GM21423 (cell line): ENCODE data around the gene CMTM4.
"Not testable (repeated sequence)": the region's sequence is repeated elsewhere in the genome, so short reads cannot be mapped to it uniquely, and the experiment has no call there.

ENCODE experiments used
- ATAC-seq: cut with Tn5 transposase; IDR thresholded peaks from one replicate; pipeline ENCODE4 v1.9.1; 2021; ENCODE audit warnings: mild to moderate bottlenecking, moderate library complexity; ENCODE audit not compliant: unreplicated experiment

CMTM4 gene

GRCh38 chr16:66617728-66618127 lies 78.8 kb downstream of the CMTM4 start:
- ATAC-seq = no peak

GRCh38 chr16:66617010-66617434 lies 79.5 kb downstream of the CMTM4 start:
- ATAC-seq = no peak

GRCh38 chr16:66616592-66616991 lies 80.0 kb downstream of the CMTM4 start:
- no peak for ATAC-seq

GRCh38 chr16:66616169-66616568 lies 80.4 kb downstream of the CMTM4 start:
- no peak for ATAC-seq

GRCh38 chr16:66614161-66614802 lies 82.3 kb downstream of the CMTM4 start:
- no peak for ATAC-seq

- ATAC-seq = no peak
Measured at GRCh38 chr16:66612422-66612821, 84.1 kb downstream of the CMTM4 start.

- ATAC-seq = not testable (repeated sequence)
Measured at GRCh38 chr16:66611911-66612310, 84.6 kb downstream of the CMTM4 start.

- ATAC-seq = no peak
Measured at GRCh38 chr16:66610111-66610820, 86.3 kb downstream of the CMTM4 start.

GRCh38 chr16:66609139-66609510 lies 87.4 kb downstream of the CMTM4 start:
- ATAC-seq = no peak

GRCh38 chr16:66608241-66609138 lies 88.1 kb downstream of the CMTM4 start:
- peak; percentile 43 for ATAC-seq

DNA sequence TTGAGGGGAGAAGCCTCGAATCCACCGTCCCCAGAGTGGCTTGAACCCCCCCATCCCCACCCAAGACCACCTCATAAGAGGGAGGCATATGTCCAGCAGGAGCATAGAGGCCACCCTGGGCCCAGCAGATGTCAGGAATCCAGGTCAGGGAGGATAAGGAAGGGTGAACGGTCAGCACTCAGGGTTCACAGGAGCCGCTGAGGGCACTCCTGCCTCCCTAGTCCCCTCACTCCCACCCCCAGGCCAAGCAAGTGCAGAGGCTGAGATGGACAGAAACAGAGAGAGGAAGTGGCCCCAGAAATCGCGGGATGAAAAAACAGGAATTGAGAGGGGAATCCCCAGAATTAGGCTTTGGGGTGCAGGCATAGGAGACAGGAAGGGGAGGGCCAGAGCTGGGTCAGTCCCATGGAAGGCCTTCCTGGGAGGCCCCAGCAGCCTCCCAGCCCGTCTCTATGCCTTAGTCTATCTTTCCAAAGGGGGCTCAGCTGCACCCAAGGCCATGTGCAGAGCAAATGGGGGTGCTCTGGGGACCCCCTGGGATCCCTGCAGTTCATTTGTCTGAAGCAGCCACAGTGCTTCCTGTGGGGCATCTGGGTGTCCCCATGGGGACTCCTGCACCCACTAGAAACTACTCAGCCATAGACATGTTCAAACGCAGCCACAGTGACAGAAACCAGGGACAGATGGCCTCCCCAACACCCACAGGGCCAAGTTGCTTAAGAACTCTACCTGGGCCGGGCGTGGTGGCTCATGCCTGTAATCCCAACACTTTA lies 90.4 kb downstream of the CMTM4 start:
- peak; percentile 52 for ATAC-seq

- no peak for ATAC-seq
Measured at GRCh38 chr16:66605177-66605978, 91.2 kb downstream of the CMTM4 start.

DNA sequence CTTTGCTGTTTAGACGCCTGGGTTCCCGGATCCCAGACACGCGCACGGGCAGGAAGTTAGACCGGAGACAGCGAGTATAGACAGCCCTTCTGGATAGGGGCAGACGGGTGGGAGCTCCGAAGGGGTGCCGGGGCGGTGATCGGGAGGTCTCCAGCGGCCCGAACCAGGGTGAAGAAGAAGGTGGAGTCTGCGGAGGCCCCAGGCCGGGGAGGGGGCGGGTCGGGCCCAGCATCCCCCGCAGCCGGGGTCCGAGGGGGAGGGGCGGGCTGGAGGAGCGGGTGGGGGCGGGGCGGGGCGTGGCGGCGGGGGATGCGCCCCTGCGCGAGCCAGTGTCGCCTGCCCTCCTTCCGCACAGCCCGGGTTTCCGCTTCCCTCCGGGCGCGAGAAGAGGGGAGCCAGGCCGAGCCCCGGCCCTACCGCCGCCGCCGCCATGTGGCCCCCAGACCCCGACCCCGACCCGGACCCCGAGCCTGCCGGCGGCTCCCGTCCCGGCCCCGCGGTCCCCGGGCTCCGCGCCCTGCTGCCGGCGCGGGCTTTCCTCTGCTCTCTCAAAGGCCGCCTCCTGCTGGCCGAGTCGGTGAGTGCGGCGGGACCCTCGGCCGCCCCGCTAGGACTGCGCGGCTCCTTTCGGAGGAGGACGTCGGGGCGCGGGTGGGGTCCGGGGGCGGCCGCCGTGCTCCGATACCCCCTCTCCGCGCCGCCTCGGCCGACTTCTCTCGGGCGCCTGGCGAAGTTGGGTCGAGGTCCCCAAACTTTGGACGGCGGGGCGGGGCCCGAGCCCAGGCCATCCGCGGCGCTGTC lies 92.0 kb downstream of the CMTM4 start, which contains the start of gene CMTM3:
Gene CMTM3 (plus strand): TSS at position 329 of the 801 bp plus-strand sequence. CDS start 102 bp downstream, at position 431.
- peak; percentile 41 for ATAC-seq

GRCh38 chr16:66603537-66604375 lies 92.8 kb downstream of the CMTM4 start:
- no peak for ATAC-seq

DNA sequence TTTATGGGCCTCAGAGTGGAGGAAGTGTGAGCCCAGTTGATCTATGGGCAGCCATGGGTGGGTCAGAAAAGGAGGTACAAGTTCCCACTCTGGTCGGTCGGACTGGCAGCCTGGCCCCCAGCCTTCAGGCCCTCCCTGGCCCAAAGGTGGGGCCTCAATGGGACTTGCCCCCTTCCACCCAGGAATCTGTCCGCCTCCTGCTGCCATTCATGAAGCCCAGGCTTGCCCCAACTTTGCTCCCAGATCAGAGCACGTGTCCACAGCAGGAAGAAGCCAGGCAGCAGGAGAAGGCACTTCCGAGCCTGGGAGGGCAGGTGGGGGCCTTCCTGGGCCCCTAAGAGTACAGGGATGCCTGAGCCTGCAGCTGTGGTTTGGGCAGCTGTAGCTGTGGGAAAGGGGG lies 95.1 kb downstream of the CMTM4 start:
- ATAC-seq = no peak

DNA sequence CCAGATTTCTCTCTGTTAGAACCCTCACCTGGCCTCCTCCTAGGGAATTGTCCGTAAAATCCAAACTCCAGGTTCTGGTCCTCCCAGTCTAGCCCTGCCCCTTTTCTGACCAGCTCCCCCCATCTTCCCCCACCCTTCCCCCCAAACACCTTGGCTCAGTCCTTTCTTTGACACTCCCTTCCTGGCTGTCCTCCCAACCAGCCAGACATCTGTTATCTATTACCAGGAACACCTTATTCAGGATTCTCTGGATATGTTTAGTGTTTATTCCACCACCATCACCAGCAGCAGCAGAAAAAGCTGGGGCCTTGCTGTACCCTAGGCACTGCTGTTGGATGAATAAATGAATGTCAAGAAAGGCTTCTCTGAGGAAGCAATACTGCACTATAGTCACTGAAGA lies 96.1 kb downstream of the CMTM4 start:
- ATAC-seq = no peak

DNA sequence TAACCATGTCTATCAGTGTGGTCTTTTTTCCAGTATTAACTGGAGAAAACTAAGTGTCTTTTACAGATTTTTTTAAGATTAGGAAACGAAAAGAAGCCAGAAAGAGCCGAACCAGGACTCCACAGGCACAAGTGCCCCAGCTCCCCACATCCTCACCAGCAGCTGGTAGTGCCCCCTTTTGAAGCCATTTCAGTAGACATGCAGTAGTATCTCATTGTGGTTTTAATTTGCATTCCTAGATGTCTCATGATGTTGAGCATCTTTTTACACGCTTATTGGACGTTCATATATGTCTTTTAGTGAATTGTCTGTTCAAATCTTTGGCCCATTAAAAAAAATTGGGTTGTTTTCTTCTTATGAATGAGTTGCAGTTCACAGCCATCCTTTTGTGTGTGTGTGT lies 96.8 kb downstream of the CMTM4 start:
- ATAC-seq = no peak

DNA sequence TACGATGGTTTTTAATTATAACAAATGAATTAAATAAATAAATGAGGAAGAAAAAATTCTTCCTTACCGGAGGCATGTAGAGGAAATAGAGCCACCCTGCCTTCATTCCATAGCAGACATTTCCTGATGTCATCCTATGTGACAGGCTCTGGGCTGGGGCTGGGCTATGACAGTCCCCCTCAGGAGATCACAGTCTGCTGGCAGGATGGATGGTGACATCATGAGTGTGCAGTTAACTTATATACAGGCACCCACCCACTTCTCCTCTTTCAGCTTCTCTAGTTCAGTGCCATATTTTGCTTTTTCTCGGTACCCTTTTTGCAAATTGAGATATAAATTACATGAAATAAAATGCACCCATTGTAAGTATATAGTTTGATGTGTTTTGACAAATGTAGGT lies 98.4 kb downstream of the CMTM4 start:
- ATAC-seq = no peak
